ENCODE data around the gene PCDHB12.

The PCDHB12 gene

GRCh38 chr5:141258464-141258863 is 49.9 kb downstream of the PCDHB12 start:
- no peak for DNase-seq (ENCODE audit: extremely low spot score, insufficient read length, low read depth)
- no peak for FAIRE-seq

GRCh38 chr5:141258948-141259347 is 50.4 kb downstream of the PCDHB12 start:
- DNase-seq (ENCODE audit: extremely low spot score, insufficient read length, low read depth) (no peak), FAIRE-seq (no peak)

GRCh38 chr5:141260458-141261237 is 52.1 kb downstream of the PCDHB12 start:
- FAIRE-seq: no peak

GRCh38 chr5:141261238-141261546 is 52.7 kb downstream of the PCDHB12 start:
- FAIRE-seq (no peak), DNase-seq (ENCODE audit: extremely low spot score, insufficient read length, low read depth) (no peak)

More at GRCh38 chr5:141260458-141261237, 52.1 kb downstream of the PCDHB12 start:
- no peak for DNase-seq (ENCODE audit: extremely low spot score, insufficient read length, low read depth)

Data from GM18507 (cell line).